ENCODE data around the gene PPP2R2B.

Gene PPP2R2B

DNA sequence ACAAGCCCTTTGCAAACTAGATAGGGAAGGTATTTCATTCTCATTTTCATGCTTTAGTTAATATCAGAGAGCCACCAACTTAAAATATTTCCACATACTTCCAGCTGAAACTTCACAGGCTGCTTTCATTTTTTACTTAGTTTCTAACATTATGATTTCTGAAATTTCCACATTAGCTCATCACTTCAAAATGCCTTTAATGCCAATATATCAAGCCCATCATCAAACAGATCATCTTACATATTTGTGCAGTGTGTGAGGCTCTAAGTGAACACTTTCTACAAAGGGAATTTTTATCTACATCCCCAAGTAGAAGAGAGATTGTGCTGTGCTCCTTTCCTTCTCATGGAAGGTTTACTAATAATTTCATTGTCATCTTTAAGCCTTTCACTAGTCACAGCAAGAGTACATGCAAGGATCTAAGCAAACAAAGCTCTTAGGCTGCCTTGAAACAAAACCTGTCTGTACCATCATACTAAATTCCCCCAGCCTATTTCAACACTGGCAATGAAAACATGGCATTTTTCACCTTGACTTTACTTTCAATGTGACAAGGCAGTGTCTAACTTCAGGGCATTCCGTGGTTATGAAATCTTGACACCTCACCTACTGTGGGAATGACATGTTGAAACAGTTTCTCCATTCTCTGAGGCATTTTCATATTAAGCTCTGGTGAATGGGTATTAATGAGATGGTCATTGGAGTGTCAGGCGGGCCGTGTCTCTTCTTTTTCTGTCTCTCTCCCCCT is 45.4 kb downstream of the PPP2R2B start:
- Histone ChIP-seq H3K4me3 (ENCODE audit: low read depth in 1 of 5, low read length in 5 of 5) (no peak overlapping the region), H3K27ac (ENCODE audit: low read depth, low read length) (no peak overlapping the region), H3K9me3 (ENCODE audit: control insufficient read depth in 5 of 5, low read length in 5 of 5) (no peaks in the 10 kb centered on the region), H3K4me1 (ENCODE audit: control insufficient read depth in 5 of 5, insufficient read depth in 5 of 5, low read length in 5 of 5) (peaks cover 0 to 6% (median 0%) of the 10 kb centered on the region in 5 donors), H3K36me3 (ENCODE audit: control insufficient read depth in 5 of 5, insufficient read depth in 5 of 5, low read length in 5 of 5) (no peaks in the 10 kb centered on the region), H3K9ac (ENCODE audit: low read length in 5 of 5) (no peak overlapping the region), H3K27me3 (ENCODE audit: control insufficient read depth in 5 of 5, insufficient read depth in 4 of 5, low read length in 5 of 5) (no peaks in the 10 kb centered on the region)

DNA sequence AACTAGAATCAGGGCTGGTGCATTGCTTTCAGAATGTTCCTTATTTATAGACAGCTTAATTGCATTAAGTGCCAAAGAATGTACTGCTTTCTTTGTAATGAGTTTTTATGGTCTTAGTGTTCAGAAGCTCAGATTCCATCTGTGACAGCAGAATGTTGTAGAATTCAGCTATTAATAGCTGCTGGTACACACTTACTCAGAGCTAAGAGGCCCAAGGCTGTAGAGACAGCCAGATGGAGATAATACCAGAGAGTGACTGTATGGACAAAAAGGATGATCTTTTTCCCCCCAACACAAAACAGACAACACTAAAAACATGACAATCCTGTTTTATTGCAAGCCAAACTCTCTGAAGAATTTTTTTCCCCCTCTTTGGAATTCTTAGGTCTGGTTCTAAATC is 50.2 kb downstream of the PPP2R2B start:
- H3K36me3 ChIP-seq (ENCODE audit: control insufficient read depth in 5 of 5, insufficient read depth in 5 of 5, low read length in 5 of 5), result no peaks in the 10 kb centered on the region
- H3K9me3 ChIP-seq (ENCODE audit: control insufficient read depth in 5 of 5, low read length in 5 of 5), result no peaks in the 10 kb centered on the region
- peaks cover 0 to 4% (median 0%) of the 10 kb centered on the region in 5 donors for H3K4me1 ChIP-seq (ENCODE audit: control insufficient read depth in 5 of 5, insufficient read depth in 5 of 5, low read length in 5 of 5)
- no peaks in the 10 kb centered on the region for H3K27me3 ChIP-seq (ENCODE audit: control insufficient read depth in 5 of 5, insufficient read depth in 4 of 5, low read length in 5 of 5)
- no peak overlapping the region for H3K9ac ChIP-seq (ENCODE audit: low read length in 5 of 5)
- H3K4me3 ChIP-seq (ENCODE audit: low read depth in 1 of 5, low read length in 5 of 5), result no peak overlapping the region
- no peak overlapping the region for H3K27ac ChIP-seq (ENCODE audit: low read depth, low read length)

DNA sequence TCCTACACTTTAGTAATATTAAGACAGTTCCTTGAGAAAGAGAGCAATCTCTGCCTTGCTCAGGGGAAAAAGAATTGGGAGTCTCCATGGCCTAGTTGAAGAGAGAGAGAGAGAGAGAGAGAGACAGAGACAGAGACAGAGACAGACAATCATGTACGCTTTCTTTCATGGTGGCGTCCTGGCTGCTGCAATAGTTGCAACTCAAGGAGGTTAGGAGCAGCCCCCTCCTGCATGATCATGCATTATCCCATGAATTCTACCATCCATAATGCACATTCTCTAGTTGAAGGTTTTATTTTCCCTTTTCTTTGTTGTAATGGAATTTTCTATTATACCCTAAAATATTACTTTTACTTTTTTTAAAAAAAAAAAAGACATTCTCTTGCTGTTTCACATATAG is 50.7 kb downstream of the PPP2R2B start:
- H3K27me3 ChIP-seq (ENCODE audit: control insufficient read depth in 5 of 5, insufficient read depth in 4 of 5, low read length in 5 of 5), result no peaks in the 10 kb centered on the region
- H3K9me3 ChIP-seq (ENCODE audit: control insufficient read depth in 5 of 5, low read length in 5 of 5), result no peaks in the 10 kb centered on the region
- H3K27ac ChIP-seq (ENCODE audit: low read depth, low read length), result no peak overlapping the region
- H3K36me3 ChIP-seq (ENCODE audit: control insufficient read depth in 5 of 5, insufficient read depth in 5 of 5, low read length in 5 of 5), result no peaks in the 10 kb centered on the region
- H3K4me1 ChIP-seq (ENCODE audit: control insufficient read depth in 5 of 5, insufficient read depth in 5 of 5, low read length in 5 of 5), result no peaks in the 10 kb centered on the region
- H3K4me3 ChIP-seq (ENCODE audit: low read depth in 1 of 5, low read length in 5 of 5), result no peak overlapping the region
- H3K9ac ChIP-seq (ENCODE audit: low read length in 5 of 5), result no peak overlapping the region

DNA sequence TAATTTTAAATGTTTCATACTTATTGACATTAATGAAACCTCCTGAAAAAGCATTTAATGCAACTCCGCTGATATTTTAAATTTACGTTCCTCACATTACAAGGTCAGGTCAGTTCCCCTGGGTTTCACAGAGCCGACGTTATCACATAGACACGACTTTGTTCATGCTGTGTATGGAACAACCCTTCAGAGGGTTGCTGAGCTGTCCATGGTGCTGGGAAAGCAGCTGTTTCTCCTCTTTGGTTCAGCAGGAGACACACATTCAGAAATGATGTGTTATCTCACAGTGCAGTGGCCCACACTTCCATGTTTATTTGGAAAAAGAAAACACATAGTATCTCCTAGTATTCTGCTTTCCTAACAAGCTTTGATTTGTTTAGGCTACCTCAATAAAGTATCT is 53.5 kb downstream of the PPP2R2B start:
- no peaks in the 10 kb centered on the region for H3K27me3 ChIP-seq (ENCODE audit: control insufficient read depth in 5 of 5, insufficient read depth in 4 of 5, low read length in 5 of 5)
- H3K9ac ChIP-seq (ENCODE audit: low read length in 5 of 5), result no peak overlapping the region
- no peak overlapping the region for H3K27ac ChIP-seq (ENCODE audit: low read depth, low read length)
- no peaks in the 10 kb centered on the region for H3K36me3 ChIP-seq (ENCODE audit: control insufficient read depth in 5 of 5, insufficient read depth in 5 of 5, low read length in 5 of 5)
- no peaks in the 10 kb centered on the region for H3K4me1 ChIP-seq (ENCODE audit: control insufficient read depth in 5 of 5, insufficient read depth in 5 of 5, low read length in 5 of 5)
- no peak overlapping the region for H3K4me3 ChIP-seq (ENCODE audit: low read depth in 1 of 5, low read length in 5 of 5)
- H3K9me3 ChIP-seq (ENCODE audit: control insufficient read depth in 5 of 5, low read length in 5 of 5), result no peaks in the 10 kb centered on the region

DNA sequence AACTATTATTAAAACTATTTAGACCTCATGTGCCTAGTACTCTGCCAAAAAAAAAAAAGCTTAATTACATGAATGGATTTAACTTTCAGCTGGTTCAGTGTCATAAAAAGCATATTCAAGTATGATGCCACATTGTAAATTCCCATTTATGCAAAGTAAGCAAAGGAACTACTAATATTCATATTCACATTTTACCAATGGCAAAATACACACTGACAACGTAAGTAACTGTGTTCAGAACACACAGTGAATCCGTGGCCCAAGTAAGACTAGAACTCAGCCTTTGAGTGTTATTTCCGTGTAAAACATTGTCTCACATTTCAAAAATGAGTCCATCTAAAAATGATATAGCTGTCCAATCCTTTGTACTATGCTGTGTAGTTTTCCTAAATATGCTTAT is 56.8 kb downstream of the PPP2R2B start:
- no peaks in the 10 kb centered on the region for H3K4me1 ChIP-seq (ENCODE audit: control insufficient read depth in 5 of 5, insufficient read depth in 5 of 5, low read length in 5 of 5)
- no peak overlapping the region for H3K4me3 ChIP-seq (ENCODE audit: low read depth in 1 of 5, low read length in 5 of 5)
- no peak overlapping the region for H3K27ac ChIP-seq (ENCODE audit: low read depth, low read length)

DNA sequence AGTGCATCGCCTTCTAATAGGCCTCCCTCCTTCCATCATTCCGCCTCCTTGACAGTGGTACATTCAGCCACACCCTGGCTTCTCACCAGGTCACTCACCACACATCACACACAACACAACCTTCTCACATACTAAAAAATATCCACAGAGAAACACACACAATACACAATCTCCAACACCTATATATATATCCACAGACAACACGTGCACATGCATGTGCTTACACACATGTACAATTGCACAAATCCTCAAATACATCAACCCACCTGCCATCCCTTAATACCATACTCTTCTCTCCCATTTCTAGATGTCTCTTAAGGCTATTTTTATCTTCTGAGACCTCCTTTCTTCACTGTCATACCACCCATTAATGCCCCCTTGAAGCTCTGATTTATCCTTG is 57.6 kb downstream of the PPP2R2B start:
- H3K4me3 ChIP-seq (ENCODE audit: low read depth in 1 of 5, low read length in 5 of 5), result no peak overlapping the region
- H3K4me1 ChIP-seq (ENCODE audit: control insufficient read depth in 5 of 5, insufficient read depth in 5 of 5, low read length in 5 of 5), result no peaks in the 10 kb centered on the region
- no peaks in the 10 kb centered on the region for H3K27me3 ChIP-seq (ENCODE audit: control insufficient read depth in 5 of 5, insufficient read depth in 4 of 5, low read length in 5 of 5)
- H3K9me3 ChIP-seq (ENCODE audit: control insufficient read depth in 5 of 5, low read length in 5 of 5), result no peaks in the 10 kb centered on the region
- H3K27ac ChIP-seq (ENCODE audit: low read depth, low read length), result no peak overlapping the region
- no peaks in the 10 kb centered on the region for H3K36me3 ChIP-seq (ENCODE audit: control insufficient read depth in 5 of 5, insufficient read depth in 5 of 5, low read length in 5 of 5)
- H3K9ac ChIP-seq (ENCODE audit: low read length in 5 of 5), result no peak overlapping the region

More for the DNA sequence above, 56.8 kb downstream of the PPP2R2B start:
- Histone ChIP-seq H3K27me3 (ENCODE audit: control insufficient read depth in 5 of 5, insufficient read depth in 4 of 5, low read length in 5 of 5) (no peaks in the 10 kb centered on the region), H3K9me3 (ENCODE audit: control insufficient read depth in 5 of 5, low read length in 5 of 5) (no peaks in the 10 kb centered on the region), H3K9ac (ENCODE audit: low read length in 5 of 5) (no peak overlapping the region), H3K36me3 (ENCODE audit: control insufficient read depth in 5 of 5, insufficient read depth in 5 of 5, low read length in 5 of 5) (no peaks in the 10 kb centered on the region)

DNA sequence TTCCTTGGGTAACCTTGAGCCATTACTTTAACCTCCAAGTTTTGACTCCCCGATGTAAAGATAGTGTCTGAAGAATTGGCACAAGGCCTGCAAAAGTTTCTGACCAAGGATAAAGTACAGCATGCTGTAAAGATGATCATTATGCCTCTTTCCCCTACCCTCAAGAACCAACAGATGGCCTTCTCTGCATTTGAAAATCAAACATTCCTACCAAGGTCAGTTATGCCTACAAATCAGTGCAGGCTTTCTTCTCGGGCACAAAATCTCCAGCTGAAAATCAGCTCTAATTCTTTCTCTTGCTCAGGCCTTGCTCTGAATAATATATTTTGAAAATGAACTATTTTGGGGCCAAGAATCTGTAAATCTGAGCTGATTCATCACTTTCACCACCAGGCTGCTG is 59.7 kb downstream of the PPP2R2B start:
- Histone ChIP-seq H3K27me3 (ENCODE audit: control insufficient read depth in 5 of 5, insufficient read depth in 4 of 5, low read length in 5 of 5) (no peaks in the 10 kb centered on the region), H3K36me3 (ENCODE audit: control insufficient read depth in 5 of 5, insufficient read depth in 5 of 5, low read length in 5 of 5) (no peaks in the 10 kb centered on the region), H3K4me3 (ENCODE audit: low read depth in 1 of 5, low read length in 5 of 5) (no peak overlapping the region), H3K27ac (ENCODE audit: low read depth, low read length) (no peak overlapping the region), H3K4me1 (ENCODE audit: control insufficient read depth in 5 of 5, insufficient read depth in 5 of 5, low read length in 5 of 5) (no peaks in the 10 kb centered on the region), H3K9ac (ENCODE audit: low read length in 5 of 5) (no peak overlapping the region), H3K9me3 (ENCODE audit: control insufficient read depth in 5 of 5, low read length in 5 of 5) (no peaks in the 10 kb centered on the region)

DNA sequence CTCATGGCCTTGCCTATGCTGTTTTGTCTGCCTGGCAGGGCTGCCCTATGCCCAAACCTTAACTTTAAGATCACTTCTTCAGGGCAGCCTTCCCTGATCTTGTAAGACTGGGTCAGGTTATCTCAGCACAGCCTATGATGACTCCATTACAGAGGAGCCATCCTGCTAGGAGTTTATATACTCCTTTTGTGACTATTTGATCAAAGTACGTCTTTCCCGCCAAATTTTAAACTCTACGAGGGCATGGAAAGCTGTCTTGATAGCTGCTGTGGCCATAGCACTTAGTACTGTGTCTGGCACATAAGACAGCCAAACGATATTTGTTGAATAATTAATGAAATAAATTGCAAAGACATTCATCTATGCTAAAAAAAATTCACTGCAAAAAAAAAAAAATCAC is 60.6 kb downstream of the PPP2R2B start:
- no peaks in the 10 kb centered on the region for H3K36me3 ChIP-seq (ENCODE audit: control insufficient read depth in 5 of 5, insufficient read depth in 5 of 5, low read length in 5 of 5)
- no peaks in the 10 kb centered on the region for H3K9me3 ChIP-seq (ENCODE audit: control insufficient read depth in 5 of 5, low read length in 5 of 5)
- H3K4me3 ChIP-seq (ENCODE audit: low read depth in 1 of 5, low read length in 5 of 5), result no peak overlapping the region
- no peak overlapping the region for H3K27ac ChIP-seq (ENCODE audit: low read depth, low read length)
- no peaks in the 10 kb centered on the region for H3K27me3 ChIP-seq (ENCODE audit: control insufficient read depth in 5 of 5, insufficient read depth in 4 of 5, low read length in 5 of 5)
- H3K4me1 ChIP-seq (ENCODE audit: control insufficient read depth in 5 of 5, insufficient read depth in 5 of 5, low read length in 5 of 5), result no peaks in the 10 kb centered on the region
- H3K9ac ChIP-seq (ENCODE audit: low read length in 5 of 5), result no peak overlapping the region

DNA sequence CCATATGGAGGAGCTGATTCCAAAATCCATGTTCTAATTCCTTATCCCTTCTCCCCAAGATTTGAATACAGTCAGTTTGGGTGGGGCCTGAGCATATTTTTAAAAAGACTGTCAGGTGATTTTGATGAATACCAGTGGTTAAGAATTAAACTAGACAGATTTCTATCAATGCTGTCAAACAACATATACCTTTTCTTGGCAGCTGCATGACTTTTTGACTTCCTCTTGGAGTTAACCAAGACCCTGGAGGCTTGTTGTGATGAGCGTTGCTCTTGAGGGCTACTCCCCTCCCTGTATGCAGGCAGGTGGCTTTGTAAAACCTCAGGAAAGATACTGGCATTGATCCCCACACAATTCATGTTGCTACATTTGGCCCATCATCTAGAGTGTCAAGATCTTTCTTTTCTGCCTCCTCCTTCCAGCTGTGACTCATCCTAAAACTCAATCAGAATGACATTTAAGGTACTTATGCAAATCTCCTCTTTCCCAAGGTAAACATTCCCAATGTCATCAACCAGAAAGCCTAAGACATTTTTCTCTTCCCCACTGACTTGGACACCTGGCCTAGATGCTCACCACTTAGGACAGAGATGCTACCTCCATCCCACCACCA is 61.7 kb downstream of the PPP2R2B start:
- Histone ChIP-seq H3K36me3 (ENCODE audit: control insufficient read depth in 5 of 5, insufficient read depth in 5 of 5, low read length in 5 of 5) (no peaks in the 10 kb centered on the region), H3K9ac (ENCODE audit: low read length in 5 of 5) (no peak overlapping the region), H3K4me3 (ENCODE audit: low read depth in 1 of 5, low read length in 5 of 5) (no peak overlapping the region), H3K4me1 (ENCODE audit: control insufficient read depth in 5 of 5, insufficient read depth in 5 of 5, low read length in 5 of 5) (no peaks in the 10 kb centered on the region), H3K27me3 (ENCODE audit: control insufficient read depth in 5 of 5, insufficient read depth in 4 of 5, low read length in 5 of 5) (no peaks in the 10 kb centered on the region), H3K9me3 (ENCODE audit: control insufficient read depth in 5 of 5, low read length in 5 of 5) (no peaks in the 10 kb centered on the region), H3K27ac (ENCODE audit: low read depth, low read length) (no peak overlapping the region)

DNA sequence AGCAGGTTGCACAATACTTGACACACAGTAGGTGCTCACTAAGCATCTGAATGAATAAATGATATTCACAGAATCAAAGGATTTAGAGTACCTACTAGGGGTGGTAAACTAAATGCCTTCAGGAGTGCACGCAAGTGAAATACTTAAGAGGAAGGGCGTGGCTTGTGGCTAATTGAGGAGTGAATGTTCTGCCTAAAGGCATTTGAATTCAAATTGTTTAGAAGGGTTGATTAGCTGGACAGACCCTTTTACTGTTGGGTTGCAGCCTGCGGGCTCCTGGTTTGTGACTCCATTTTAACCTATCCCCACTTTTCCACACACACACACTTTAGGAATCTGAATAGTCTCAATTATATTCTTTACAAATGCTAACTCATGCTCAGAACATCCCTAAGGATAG is 63.1 kb downstream of the PPP2R2B start:
- H3K27ac ChIP-seq (ENCODE audit: low read depth, low read length), result no peak overlapping the region
- H3K9me3 ChIP-seq (ENCODE audit: control insufficient read depth in 5 of 5, low read length in 5 of 5), result no peaks in the 10 kb centered on the region

More for the DNA sequence above, 63.1 kb downstream of the PPP2R2B start:
- H3K4me3 ChIP-seq (ENCODE audit: low read depth in 1 of 5, low read length in 5 of 5), result no peak overlapping the region
- H3K36me3 ChIP-seq (ENCODE audit: control insufficient read depth in 5 of 5, insufficient read depth in 5 of 5, low read length in 5 of 5), result no peaks in the 10 kb centered on the region
- H3K9ac ChIP-seq (ENCODE audit: low read length in 5 of 5), result no peak overlapping the region
- H3K27me3 ChIP-seq (ENCODE audit: control insufficient read depth in 5 of 5, insufficient read depth in 4 of 5, low read length in 5 of 5), result no peaks in the 10 kb centered on the region
- no peaks in the 10 kb centered on the region for H3K4me1 ChIP-seq (ENCODE audit: control insufficient read depth in 5 of 5, insufficient read depth in 5 of 5, low read length in 5 of 5)
